ENCODE results near the gene MECR.
A peak's percentile ranks its signal among the peaks of the same experiment; 100 is the strongest.

MECR gene

GRCh38 chr1:29248409-29248808 is 17.7 kb upstream of the MECR start:
- in situ Hi-C loops (cut with HindIII; ENCODE audit: low sequenced_read_pairs): loop anchor here (25.0 kb wide), 3 partner anchors 139 to 1664 kb away; partner anchors contain the start of gene SDC3
- no peak for DNase-seq (ENCODE audit: low read depth, low spot score)
- no peak for TF ChIP-seq CTCF (IDR thresholded peaks at IDR 0.05; ENCODE audit: low read depth, low read length)
- no peak overlapping the region for H3K4me3 ChIP-seq (ENCODE audit: low read depth, low read length)

- in situ Hi-C loops (cut with HindIII; ENCODE audit: low sequenced_read_pairs): loop anchor here (25.0 kb wide), 3 partner anchors 140 to 1665 kb away; partner anchors contain the start of gene SDC3
- no peak for TF ChIP-seq CTCF (IDR thresholded peaks at IDR 0.05; ENCODE audit: low read depth, low read length)
- no peak for DNase-seq (ENCODE audit: low read depth, low spot score)
Measured at GRCh38 chr1:29247571-29248273, 17.0 kb upstream of the MECR start.

GRCh38 chr1:29247044-29247443 is 16.3 kb upstream of the MECR start:
- in situ Hi-C loops (cut with HindIII; ENCODE audit: low sequenced_read_pairs): loop anchor here (25.0 kb wide), 3 partner anchors 140 to 1665 kb away; partner anchors contain the start of gene SDC3
- no peak overlapping the region for H3K4me3 ChIP-seq (ENCODE audit: low read depth, low read length)
- no peak for TF ChIP-seq CTCF (IDR thresholded peaks at IDR 0.05; ENCODE audit: low read depth, low read length)
- no peak for DNase-seq (ENCODE audit: low read depth, low spot score)

More at GRCh38 chr1:29247571-29248273, 17.0 kb upstream of the MECR start:
- no peak overlapping the region for H3K4me3 ChIP-seq (ENCODE audit: low read depth, low read length)

GRCh38 chr1:29245876-29246275 is 15.1 kb upstream of the MECR start:
- in situ Hi-C loops (cut with HindIII; ENCODE audit: low sequenced_read_pairs): loop anchor here (25.0 kb wide), 3 partner anchors 141 to 1666 kb away; partner anchors contain the start of gene SDC3
- peak; percentile 69 for TF ChIP-seq CTCF (IDR thresholded peaks at IDR 0.05; ENCODE audit: low read depth, low read length)

GRCh38 chr1:29245261-29245660 is 14.5 kb upstream of the MECR start:
- in situ Hi-C loops (cut with HindIII; ENCODE audit: low sequenced_read_pairs): loop anchor here (25.0 kb wide), 3 partner anchors 142 to 1667 kb away; partner anchors contain the start of gene SDC3
- no peak overlapping the region for H3K4me3 ChIP-seq (ENCODE audit: low read depth, low read length)
- DNase-seq (ENCODE audit: low read depth, low spot score): no peak
- no peak for TF ChIP-seq CTCF (IDR thresholded peaks at IDR 0.05; ENCODE audit: low read depth, low read length)

More at GRCh38 chr1:29245876-29246275, 15.1 kb upstream of the MECR start:
- peak; percentile 36 for DNase-seq (ENCODE audit: low read depth, low spot score)
- no peak overlapping the region for H3K4me3 ChIP-seq (ENCODE audit: low read depth, low read length)

GRCh38 chr1:29243871-29244200 is 13.1 kb upstream of the MECR start:
- in situ Hi-C loops (cut with HindIII; ENCODE audit: low sequenced_read_pairs): loop anchor here (25.0 kb wide), 3 partner anchors 143 to 1668 kb away; partner anchors contain the start of gene SDC3

More at GRCh38 chr1:29243871-29244200, 13.1 kb upstream of the MECR start:
- no peak for TF ChIP-seq CTCF (IDR thresholded peaks at IDR 0.05; ENCODE audit: low read depth, low read length)
- no peak overlapping the region for H3K4me3 ChIP-seq (ENCODE audit: low read depth, low read length)
- peak; percentile 83 for DNase-seq (ENCODE audit: low read depth, low spot score)
